ENCODE measurements around the gene SMIM20.
"Not testable (repeated sequence)": the region's sequence is repeated elsewhere in the genome, so short reads cannot be mapped to it uniquely, and the experiment has no call there.

Gene SMIM20

GRCh38 chr4:25904748-25905082 is 9.3 kb upstream of the SMIM20 start:
- peaks cover 1 to 7% of the 10 kb centered on the region in 2 donors for H3K9me3 Mint-ChIP-seq
- peak overlapping the region; percentile 61 to 70 for H3K4me3 Mint-ChIP-seq
- DNase-seq (no peak), ATAC-seq (replicated peaks) (peak; percentile 53 to 58)
- peaks cover 23% of the 10 kb centered on the region in 2 donors for H3K36me3 Mint-ChIP-seq
- peaks cover 42 to 55% of the 10 kb centered on the region in 2 donors for H3K4me1 Mint-ChIP-seq
- peak overlapping the region; percentile 93 for H3K27ac Mint-ChIP-seq
- H3K27me3 Mint-ChIP-seq = no peaks in the 10 kb centered on the region

GRCh38 chr4:25905371-25905770 is 8.6 kb upstream of the SMIM20 start:
- peaks cover 27 to 29% of the 10 kb centered on the region in 2 donors for H3K36me3 Mint-ChIP-seq
- DNase-seq (no peak), ATAC-seq (replicated peaks) (no peak)
- peaks cover 44 to 49% of the 10 kb centered on the region in 2 donors for H3K4me1 Mint-ChIP-seq
- peak overlapping the region; percentile 29 to 70 for H3K4me3 Mint-ChIP-seq
- peak overlapping the region; percentile 93 for H3K27ac Mint-ChIP-seq
- peaks cover 3 to 11% of the 10 kb centered on the region in 2 donors for H3K9me3 Mint-ChIP-seq
- H3K27me3 Mint-ChIP-seq = no peaks in the 10 kb centered on the region

- not testable (repeated sequence) for H3K4me3 Mint-ChIP-seq; H3K27ac Mint-ChIP-seq; DNase-seq; ATAC-seq (replicated peaks); H3K27me3 Mint-ChIP-seq
- peaks cover 25 to 31% of the 10 kb centered on the region in 2 donors for H3K36me3 Mint-ChIP-seq
- H3K9me3 Mint-ChIP-seq = peaks cover 3 to 11% of the 10 kb centered on the region in 2 donors
- H3K4me1 Mint-ChIP-seq = peaks cover 47 to 51% of the 10 kb centered on the region in 2 donors
These were observed 7.9 kb upstream of the SMIM20 start for GRCh38 chr4:25906113-25906512.

GRCh38 chr4:25908491-25908901 is 5.5 kb upstream of the SMIM20 start:
- H3K9me3 Mint-ChIP-seq = peaks cover 3 to 11% of the 10 kb centered on the region in 2 donors
- peaks cover 24 to 32% of the 10 kb centered on the region in 2 donors for H3K36me3 Mint-ChIP-seq
- H3K4me1 Mint-ChIP-seq = peaks cover 49 to 57% of the 10 kb centered on the region in 2 donors
- no peak overlapping the region for H3K4me3 Mint-ChIP-seq
- ATAC-seq (replicated peaks) = no peak
- no peak overlapping the region for H3K27ac Mint-ChIP-seq
- DNase-seq = no peak
- H3K27me3 Mint-ChIP-seq = no peaks in the 10 kb centered on the region

- Mint-ChIP-seq H3K9me3 (peaks cover 3 to 11% of the 10 kb centered on the region in 2 donors), H3K27ac (no peak overlapping the region), H3K27me3 (no peaks in the 10 kb centered on the region), H3K36me3 (peaks cover 25 to 28% of the 10 kb centered on the region in 2 donors), H3K4me1 (peaks cover 33 to 43% of the 10 kb centered on the region in 2 donors), H3K4me3 (no peak overlapping the region)
- ATAC-seq (replicated peaks) (no peak), DNase-seq (no peak)
These were observed 2.7 kb upstream of the SMIM20 start for GRCh38 chr4:25911356-25911755.

- peak overlapping the region; percentile 86 to 98 for H3K4me3 Mint-ChIP-seq
- H3K27me3 Mint-ChIP-seq = no peaks in the 10 kb centered on the region
- H3K4me1 Mint-ChIP-seq = peaks cover 29 to 36% of the 10 kb centered on the region in 2 donors
- peak; percentile 53 to 54 for ATAC-seq (replicated peaks)
- H3K27ac Mint-ChIP-seq = peak overlapping the region; percentile 99
- peaks cover 26 to 31% of the 10 kb centered on the region in 2 donors for H3K36me3 Mint-ChIP-seq
- DNase-seq = peak; percentile 42
- H3K9me3 Mint-ChIP-seq = peaks cover 3 to 11% of the 10 kb centered on the region in 2 donors
These were observed 767 bp upstream of the SMIM20 start for GRCh38 chr4:25913056-25913850.

- H3K4me3 Mint-ChIP-seq = peak overlapping the region; percentile 86 to 98
- DNase-seq (no peak), ATAC-seq (replicated peaks) (no peak)
- peaks cover 2 to 3% of the 10 kb centered on the region in 2 donors for H3K9me3 Mint-ChIP-seq
- peaks cover 28 to 36% of the 10 kb centered on the region in 2 donors for H3K4me1 Mint-ChIP-seq
- H3K27me3 Mint-ChIP-seq = no peaks in the 10 kb centered on the region
- H3K27ac Mint-ChIP-seq = peak overlapping the region; percentile 99
- peaks cover 23 to 25% of the 10 kb centered on the region in 2 donors for H3K36me3 Mint-ChIP-seq
These were observed 791 bp downstream of the SMIM20 start for GRCh38 chr4:25914670-25915352.

GRCh38 chr4:25915353-25915705 is 1.3 kb downstream of the SMIM20 start:
- Mint-ChIP-seq H3K27ac (peak overlapping the region; percentile 95), H3K36me3 (peaks cover 20 to 23% of the 10 kb centered on the region in 2 donors), H3K4me3 (peak overlapping the region; percentile 86 to 98), H3K27me3 (no peaks in the 10 kb centered on the region), H3K9me3 (no peaks in the 10 kb centered on the region), H3K4me1 (peaks cover 26 to 39% of the 10 kb centered on the region in 2 donors)
- no peak for DNase-seq
- no peak for ATAC-seq (replicated peaks)

- DNase-seq = no peak
- Mint-ChIP-seq H3K4me3 (no peak overlapping the region), H3K36me3 (peaks cover 32 to 33% of the 10 kb centered on the region in 2 donors), H3K27ac (no peak overlapping the region), H3K4me1 (peaks cover 26 to 39% of the 10 kb centered on the region in 2 donors), H3K9me3 (no peaks in the 10 kb centered on the region), H3K27me3 (no peaks in the 10 kb centered on the region)
- ATAC-seq (replicated peaks) = no peak
These were observed 2.9 kb downstream of the SMIM20 start for GRCh38 chr4:25916870-25917269.

- Mint-ChIP-seq H3K4me1 (peaks cover 23 to 24% of the 10 kb centered on the region in 2 donors), H3K27ac (no peak overlapping the region), H3K27me3 (no peaks in the 10 kb centered on the region), H3K36me3 (peaks cover 31 to 41% of the 10 kb centered on the region in 2 donors), H3K4me3 (no peak overlapping the region), H3K9me3 (no peaks in the 10 kb centered on the region)
- ATAC-seq (replicated peaks) (no peak), DNase-seq (no peak)
These were observed 5.7 kb downstream of the SMIM20 start for GRCh38 chr4:25919676-25920075.

- Mint-ChIP-seq H3K36me3 (peaks cover 23 to 38% of the 10 kb centered on the region in 2 donors), H3K27ac (no peak overlapping the region), H3K9me3 (no peaks in the 10 kb centered on the region), H3K4me1 (peaks cover 16 to 18% of the 10 kb centered on the region in 2 donors), H3K27me3 (no peaks in the 10 kb centered on the region), H3K4me3 (no peak overlapping the region)
- DNase-seq (no peak), ATAC-seq (replicated peaks) (no peak)
These were observed 7.9 kb downstream of the SMIM20 start for GRCh38 chr4:25921922-25922321.

- Mint-ChIP-seq H3K4me3 (no peak overlapping the region), H3K27me3 (no peaks in the 10 kb centered on the region), H3K27ac (peak overlapping the region; percentile 14), H3K36me3 (peaks cover 25 to 35% of the 10 kb centered on the region in 2 donors), H3K4me1 (peaks cover 14 to 16% of the 10 kb centered on the region in 2 donors), H3K9me3 (no peaks in the 10 kb centered on the region)
- DNase-seq (no peak), ATAC-seq (replicated peaks) (peak in 1 of 2 donors; percentile 43)
These were observed 8.9 kb downstream of the SMIM20 start for GRCh38 chr4:25922812-25923369.

- ATAC-seq (replicated peaks) (no peak), DNase-seq (no peak)
- peak overlapping the region; percentile 81 for H3K27ac Mint-ChIP-seq
- no peaks in the 10 kb centered on the region for H3K9me3 Mint-ChIP-seq
- no peaks in the 10 kb centered on the region for H3K27me3 Mint-ChIP-seq
- H3K4me3 Mint-ChIP-seq = no peak overlapping the region
- peaks cover 14 to 16% of the 10 kb centered on the region in 2 donors for H3K4me1 Mint-ChIP-seq
- H3K36me3 Mint-ChIP-seq = peaks cover 25 to 35% of the 10 kb centered on the region in 2 donors
These were observed 9.7 kb downstream of the SMIM20 start for GRCh38 chr4:25923745-25924144.

GRCh38 chr4:25925486-25926201 is 11.6 kb downstream of the SMIM20 start:
- Mint-ChIP-seq H3K4me1 (peaks cover 6 to 10% of the 10 kb centered on the region in 2 donors), H3K4me3 (no peak overlapping the region), H3K27me3 (no peaks in the 10 kb centered on the region), H3K27ac (no peak overlapping the region), H3K36me3 (peaks cover 16 to 33% of the 10 kb centered on the region in 2 donors), H3K9me3 (no peaks in the 10 kb centered on the region)
- DNase-seq (peak; percentile 13), ATAC-seq (replicated peaks) (peak; percentile 67 to 73)

Data from stimulated activated naive B cell treated with anti-CD40 and anti-IgM and Interleukin-4, amounts not matched to agents 10 μg/mL and 1 μg/mL and 100 μg/mL, for 72 hours (primary cell).